Spleen (tissue), 11 donors: Measurements from ENCODE around the gene NELFCD. TPM values are rescaled to one million over a fixed set of nuclear protein-coding genes. Genes with fewer than 3 reads are reported as not detected.

Source experiments
- DNase-seq: peaks from one replicate; pipeline ENCODE4 v3.0.0-alpha.2; 2020
- H3K27ac ChIP-seq, 8 donors: fragments of 200-600 bp; sonication (generic) in 7 of 8; 1 replicate in 4 of 8; 2 replicates in 4 of 8; pipeline versions ENCODE4 v1.5.0 to v1.8.0; 2016 to 2021; ENCODE audit warnings: inconsistent platforms in 4 of 8, mild to moderate bottlenecking in 4 of 8, moderate library complexity in 1 of 8
- H3K27me3 ChIP-seq, 7 donors: fragments of 200-600 bp; sonication (generic) in 6 of 7; replicated peaks in 1 of 7; 1 replicate in 4 of 7; 2 replicates in 3 of 7; pipeline versions ENCODE4 v1.5.0 to v1.8.0; 2016 to 2021; ENCODE audit warnings: inconsistent platforms in 3 of 7, mild to moderate bottlenecking in 1 of 7
- H3K36me3 ChIP-seq, 6 donors: fragments of 200-600 bp; sonication (generic) in 5 of 6; 1 replicate in 4 of 6; 2 replicates in 2 of 6; pipeline versions ENCODE4 v1.5.0 to v1.8.0; 2016 to 2021; ENCODE audit warnings: inconsistent platforms in 2 of 6
- H3K4me1 ChIP-seq, 6 donors: fragments of 200-600 bp; sonication (generic) in 5 of 6; 1 replicate in 3 of 6; 2 replicates in 3 of 6; pipeline versions ENCODE4 v1.5.0 to v1.8.0; 2016 to 2021; ENCODE audit warnings: inconsistent platforms in 3 of 6
- H3K4me3 ChIP-seq, 8 donors: fragments of 200-600 bp; sonication (generic) in 7 of 8; 1 replicate in 4 of 8; 2 replicates in 4 of 8; pipeline versions ENCODE4 v1.5.0 to v1.8.0; 2016 to 2021; ENCODE audit warnings: inconsistent platforms in 4 of 8, mild to moderate bottlenecking in 4 of 8, moderate library complexity in 2 of 8
- H3K9me3 ChIP-seq, 8 donors: fragments of 200-600 bp; sonication (generic) in 7 of 8; 1 replicate in 4 of 8; 2 replicates in 4 of 8; pipeline versions ENCODE4 v1.5.0 to v1.8.0; 2016 to 2021; ENCODE audit warnings: inconsistent platforms in 4 of 8
- CTCF ChIP-seq, 11 experiments: fragments of 200-600 bp in 7 of 11; fragments of 450-650 bp in 4 of 11; sonication (generic) in 4 of 11; IDR thresholded peaks in 8 of 11; conservative IDR thresholded peaks in 3 of 11; 1 replicate in 7 of 11; 2 replicates in 4 of 11; pipeline versions ENCODE4 v1.4.0 to v1.8.0; 2016 to 2021; ENCODE audit warnings: antibody characterized with exemption in 11 of 11, inconsistent platforms in 4 of 11, mild to moderate bottlenecking in 1 of 11
- POLR2A ChIP-seq, 3 donors: fragments of 450-650 bp; IDR thresholded peaks; one replicate each; pipeline ENCODE4 v1.5.1; 2017; ENCODE audit warnings: antibody characterized with exemption in 3 of 3, mild to moderate bottlenecking in 1 of 3
- POLR2AphosphoS5 ChIP-seq, 3 donors: sonication (generic); formaldehyde crosslinking; IDR thresholded peaks; one replicate each; pipeline ENCODE4 v1.5.1; 2017; ENCODE audit warnings: antibody characterized with exemption in 3 of 3
- WGBS, 5 donors: extraction: QIAGEN DNeasy Blood & Tissue Kit in 3 of 5; methylation state at CpG; one replicate each; pipeline versions ENCODE4 v1.1.5 to v1.1.7; 2013 to 2018; 5-methylcytosine and 5-hydroxymethylcytosine counted together
- intact Hi-C: fragments of 100-400 bp; cut with DNase I; formaldehyde crosslinking; loops from one replicate; pipeline ENCODE4 v1.15.0; 2023; ENCODE audit warnings: low total_unique reads
- polyA plus RNA-seq, 3 donors: library from polyadenylated mRNA; stranded (reverse); fragments of 200-250 nt; gene quantifications; one replicate each; pipeline ENCODE4 v1.2.1, GENCODE V29; 2013
- total RNA-seq, 7 donors: library from RNA; depleted of rRNA in 3 of 7; stranded (reverse); fragments of >200 nt in 3 of 7; fragmentation: NEBNext Ultra II Directional in 4 of 7; extraction: Animal tissue kit (Norgen Biotek cat#: 25700) in 4 of 7; gene quantifications; one replicate each; pipeline versions ENCODE4 v1.1.0 to v1.2.1, GENCODE V29; 2016 to 2021
- donor health status: healthy with polysubstance abuse.
- donor health status: DM: no; HTN: no; CAD: no; lungs with moderate emphysema.
- donor health status: DM: no; HTN: no; CAD: no.
- donor health status: Bipolar disorder and iron deficiency.
- donor health status: healthy.
- donor health status: DM: no; HTN: no; CAD: no.
- donor health status: DM: yes; HTN: yes; CAD: no.

Gene NELFCD
- total and polyA plus RNA-seq, 10 donors: 38.4 to 78.3 (median 58.6) TPM

DNA sequence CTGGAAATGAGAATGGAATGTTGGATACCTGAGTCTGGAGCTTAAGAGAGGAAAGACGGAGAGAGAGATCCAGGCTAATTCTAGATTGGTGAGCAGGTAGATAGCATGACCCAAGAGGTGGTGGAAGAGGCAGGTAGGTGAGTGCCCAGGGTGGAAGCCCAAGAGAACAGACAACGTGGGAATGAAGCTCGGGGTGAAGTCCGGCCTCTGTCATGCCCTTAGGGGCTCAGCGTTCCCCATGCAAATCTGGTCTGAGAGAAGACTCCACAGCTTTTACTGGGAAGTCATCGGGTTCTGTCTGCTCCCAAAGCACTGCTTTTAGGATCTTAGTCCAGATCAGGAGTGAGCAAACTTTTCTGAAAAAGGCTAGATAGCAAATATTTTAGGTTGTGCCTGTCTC is 3.6 kb downstream of the NELFCD start:
- no peak for DNase-seq
- Histone ChIP-seq H3K4me1 (peaks cover 25 to 70% (median 61%) of the 10 kb centered on the region in 6 donors), H3K4me3 (no peak overlapping the region), H3K9me3 (no peaks in the 10 kb centered on the region), H3K27ac (peak overlapping the region in 1 of 8 donors; percentile 22), H3K27me3 (no peaks in the 10 kb centered on the region), H3K36me3 (peaks cover 0 to 41% (median 37%) of the 10 kb centered on the region in 6 donors)
- intact Hi-C loops: loop anchor here (10.0 kb wide), 1 partner anchor 50 kb away; the partner anchor contains the start of gene ATP5F1E
- TF ChIP-seq POLR2A (IDR thresholded peaks at IDR 0.05) (no peak), POLR2AphosphoS5 (IDR thresholded peaks at IDR 0.05) (no peak), CTCF (IDR thresholded peaks at IDR 0.05 in 8 of 11, conservative IDR thresholded peaks at IDR 0.05 in 3 of 11) (no peak)
- 91 to 97% (median 94%) methylated on average over 6 of the region's 6 CpGs for WGBS, 5 donors

- no peak overlapping the region for H3K4me3 ChIP-seq
- intact Hi-C loops: loop anchor here (10.0 kb wide), 1 partner anchor 49 kb away; the partner anchor contains the start of gene ATP5F1E
- no peaks in the 10 kb centered on the region for H3K9me3 ChIP-seq
- TF ChIP-seq POLR2AphosphoS5 (IDR thresholded peaks at IDR 0.05) (peak in 1 of 3 donors; percentile 15), POLR2A (IDR thresholded peaks at IDR 0.05) (no peak)
- H3K4me1 ChIP-seq: peaks cover 25 to 66% (median 57%) of the 10 kb centered on the region in 6 donors
- 63 to 82% (median 74%) methylated on average over 5 of the region's 5 CpGs for WGBS, 5 donors
- H3K27me3 ChIP-seq: no peaks in the 10 kb centered on the region
- peak overlapping the region in 2 of 8 donors; percentile 8 to 18 for H3K27ac ChIP-seq
- H3K36me3 ChIP-seq: peaks cover 0 to 51% (median 47%) of the 10 kb centered on the region in 6 donors
- no peak for DNase-seq
Observed at GRCh38 chr20:58985656-58986055, 4.6 kb downstream of the NELFCD start.

DNA sequence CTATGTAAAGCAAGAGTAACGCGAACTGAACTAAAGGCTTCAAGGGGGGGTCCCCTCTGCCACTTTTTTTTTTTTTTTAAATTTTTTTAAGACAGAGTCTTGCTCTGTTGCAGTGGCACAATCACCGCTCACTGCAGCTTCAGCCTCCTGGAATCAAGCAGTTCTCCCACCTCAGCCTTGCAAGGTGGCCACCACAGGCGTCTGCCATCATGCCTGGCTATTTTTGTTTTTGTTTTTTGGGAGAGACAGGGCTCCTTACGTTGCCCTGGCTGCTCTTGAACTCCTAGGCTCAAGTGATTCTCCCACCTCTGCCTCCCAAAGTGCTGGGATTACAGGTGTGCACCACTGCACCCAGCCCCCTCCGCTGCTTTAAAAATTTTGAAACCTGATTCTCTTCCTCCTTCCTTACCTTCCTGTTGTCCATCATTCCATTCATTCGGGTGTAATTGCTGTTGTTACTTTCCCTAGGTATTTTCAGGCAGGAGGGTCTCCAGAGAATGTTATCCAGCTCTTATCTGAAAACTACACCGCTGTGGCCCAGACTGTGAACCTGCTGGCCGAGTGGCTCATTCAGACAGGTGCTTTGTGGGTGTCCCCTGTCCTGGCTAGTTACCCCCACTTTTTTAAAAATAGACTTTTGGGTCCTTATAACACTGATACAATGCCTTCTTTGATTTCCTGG is 5.4 kb downstream of the NELFCD start:
- Histone ChIP-seq H3K9me3 (no peaks in the 10 kb centered on the region), H3K27me3 (no peaks in the 10 kb centered on the region), H3K4me3 (no peak overlapping the region), H3K36me3 (peaks cover 0 to 58% (median 54%) of the 10 kb centered on the region in 6 donors), H3K27ac (no peak overlapping the region), H3K4me1 (peaks cover 25 to 64% (median 56%) of the 10 kb centered on the region in 6 donors)
- peak; percentile 34 for DNase-seq
- TF ChIP-seq CTCF (IDR thresholded peaks at IDR 0.05 in 8 of 11, conservative IDR thresholded peaks at IDR 0.05 in 3 of 11) (no peak), POLR2A (IDR thresholded peaks at IDR 0.05) (no peak), POLR2AphosphoS5 (IDR thresholded peaks at IDR 0.05) (no peak)
- 85 to 93% (median 87%) methylated on average over 9 of the region's 9 CpGs for WGBS, 5 donors
- intact Hi-C loops: loop anchor here (10.0 kb wide), 1 partner anchor 48 kb away; the partner anchor contains the start of gene ATP5F1E

DNA sequence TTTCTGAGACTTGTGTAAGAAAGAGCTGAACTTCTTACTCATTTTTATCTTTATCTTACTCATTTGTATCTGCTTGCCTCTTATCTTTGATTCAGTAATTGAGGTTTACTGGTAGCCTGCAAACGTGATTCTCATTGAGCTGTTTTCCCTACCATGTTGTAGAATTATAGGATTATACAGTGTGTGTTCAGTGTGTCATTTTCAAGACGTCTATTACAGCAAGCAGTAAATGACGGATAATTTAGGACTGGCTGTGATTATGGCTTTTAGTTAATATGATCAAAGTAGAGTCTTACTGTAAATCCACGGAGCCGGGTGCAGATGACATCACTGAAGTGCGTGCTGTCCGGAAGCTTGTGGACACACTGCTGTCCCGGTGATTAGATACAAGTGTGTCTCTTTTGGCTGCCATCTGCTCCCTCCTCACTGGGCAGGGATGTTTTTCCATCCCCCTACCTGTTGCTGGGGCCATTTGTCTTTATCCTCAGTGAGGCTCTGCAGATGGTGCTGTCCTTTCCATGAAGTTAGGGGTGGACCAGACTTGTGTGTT is 6.0 kb downstream of the NELFCD start:
- Histone ChIP-seq H3K36me3 (peaks cover 0 to 65% (median 61%) of the 10 kb centered on the region in 6 donors), H3K27ac (peak overlapping the region in 1 of 8 donors; percentile 57), H3K9me3 (no peaks in the 10 kb centered on the region), H3K4me1 (peaks cover 25 to 58% (median 52%) of the 10 kb centered on the region in 6 donors), H3K4me3 (no peak overlapping the region), H3K27me3 (no peaks in the 10 kb centered on the region)
- 88 to 94% (median 90%) methylated on average over 8 of the region's 8 CpGs for WGBS, 5 donors
- intact Hi-C loops: loop anchor here (10.0 kb wide), 1 partner anchor 48 kb away; the partner anchor contains the start of gene ATP5F1E
- TF ChIP-seq CTCF (IDR thresholded peaks at IDR 0.05 in 8 of 11, conservative IDR thresholded peaks at IDR 0.05 in 3 of 11) (no peak), POLR2A (IDR thresholded peaks at IDR 0.05) (no peak), POLR2AphosphoS5 (IDR thresholded peaks at IDR 0.05) (no peak)
- peak; percentile 59 for DNase-seq
